OCI-LY7 (cell line): ENCODE results near the gene CDCP2.

ENCODE experiments used
- EZH2phosphoT487 ChIP-seq: fragments of 200-600 bp; sonication (generic); IDR thresholded peaks from 2 replicates; pipeline ENCODE4 v1.6.1; 2018; ENCODE audit warnings: low read depth, borderline replicate concordance, mild to moderate bottlenecking, mixed run types, antibody characterized with exemption, low read length, moderate library complexity, mixed read lengths
- TF ChIP-seq, protein P1 (sequence below): fragments of 200-600 bp; sonication (generic); conservative IDR thresholded peaks from 2 replicates; pipeline ENCODE4 v1.5.1; 2014; ENCODE audit warnings: mild to moderate bottlenecking, antibody characterized with exemption, low read length, moderate library complexity, mixed read lengths

- TF ChIP-seq, protein P1, sequence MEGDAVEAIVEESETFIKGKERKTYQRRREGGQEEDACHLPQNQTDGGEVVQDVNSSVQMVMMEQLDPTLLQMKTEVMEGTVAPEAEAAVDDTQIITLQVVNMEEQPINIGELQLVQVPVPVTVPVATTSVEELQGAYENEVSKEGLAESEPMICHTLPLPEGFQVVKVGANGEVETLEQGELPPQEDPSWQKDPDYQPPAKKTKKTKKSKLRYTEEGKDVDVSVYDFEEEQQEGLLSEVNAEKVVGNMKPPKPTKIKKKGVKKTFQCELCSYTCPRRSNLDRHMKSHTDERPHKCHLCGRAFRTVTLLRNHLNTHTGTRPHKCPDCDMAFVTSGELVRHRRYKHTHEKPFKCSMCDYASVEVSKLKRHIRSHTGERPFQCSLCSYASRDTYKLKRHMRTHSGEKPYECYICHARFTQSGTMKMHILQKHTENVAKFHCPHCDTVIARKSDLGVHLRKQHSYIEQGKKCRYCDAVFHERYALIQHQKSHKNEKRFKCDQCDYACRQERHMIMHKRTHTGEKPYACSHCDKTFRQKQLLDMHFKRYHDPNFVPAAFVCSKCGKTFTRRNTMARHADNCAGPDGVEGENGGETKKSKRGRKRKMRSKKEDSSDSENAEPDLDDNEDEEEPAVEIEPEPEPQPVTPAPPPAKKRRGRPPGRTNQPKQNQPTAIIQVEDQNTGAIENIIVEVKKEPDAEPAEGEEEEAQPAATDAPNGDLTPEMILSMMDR, result no peak
- TF ChIP-seq EZH2phosphoT487, result no peak
Measured at GRCh38 chr1:54169068-54169467, 16.3 kb upstream of the CDCP2 start.
